Measurements from ENCODE around the gene TAGLN.
A peak's percentile ranks its signal among the peaks of the same experiment; 100 is the strongest.

The TAGLN gene

GRCh38 chr11:117199053-117199915 is at the start of gene TAGLN:
TSS of gene TAGLN (plus strand) at chr11:117199370. CDS start at chr11:117203014, 3,644 bp downstream.
- DNase-seq: no peak

- DNase-seq: no peak
These were observed 47.1 kb upstream of the TAGLN start for GRCh38 chr11:117152066-117152465.

- DNase-seq: no peak
These were observed 44.7 kb upstream of the TAGLN start for GRCh38 chr11:117154468-117154867.

- no peak for DNase-seq
These were observed 41.7 kb upstream of the TAGLN start for GRCh38 chr11:117157507-117157906.

GRCh38 chr11:117159892-117160291 is 39.3 kb upstream of the TAGLN start:
- DNase-seq: no peak

- DNase-seq: no peak
These were observed 38.3 kb upstream of the TAGLN start for GRCh38 chr11:117160826-117161225.

- DNase-seq: no peak
These were observed 32.7 kb upstream of the TAGLN start for GRCh38 chr11:117166491-117166890.

GRCh38 chr11:117169736-117170135 is 29.4 kb upstream of the TAGLN start:
- no peak for DNase-seq

- no peak for DNase-seq
These were observed 29.0 kb upstream of the TAGLN start for GRCh38 chr11:117170210-117170609.

- DNase-seq: no peak
These were observed 28.2 kb upstream of the TAGLN start for GRCh38 chr11:117171007-117171403.

- DNase-seq: no peak
These were observed 27.6 kb upstream of the TAGLN start for GRCh38 chr11:117171404-117172061.

GRCh38 chr11:117172724-117173421 is 26.3 kb upstream of the TAGLN start:
- no peak for DNase-seq

- DNase-seq: no peak
These were observed 24.1 kb upstream of the TAGLN start for GRCh38 chr11:117175104-117175503.

GRCh38 chr11:117175781-117176180 is 23.4 kb upstream of the TAGLN start:
- DNase-seq: no peak

- DNase-seq: no peak
These were observed 23.0 kb upstream of the TAGLN start for GRCh38 chr11:117176186-117176585.

- no peak for DNase-seq
These were observed 21.5 kb upstream of the TAGLN start for GRCh38 chr11:117177534-117178209.

GRCh38 chr11:117178210-117179034 is 20.7 kb upstream of the TAGLN start, which contains the start of gene SIDT2:
TSS of gene SIDT2 (plus strand) at chr11:117178743. CDS start at chr11:117179264, 521 bp downstream.
- peak; percentile 90 for DNase-seq

- peak; percentile 50 for DNase-seq
These were observed 19.8 kb upstream of the TAGLN start for GRCh38 chr11:117179048-117179999.

GRCh38 chr11:117180020-117180419 is 19.1 kb upstream of the TAGLN start:
- no peak for DNase-seq

- peak; percentile 59 for DNase-seq
These were observed 18.2 kb upstream of the TAGLN start for GRCh38 chr11:117180661-117181585.
